ENCODE measurements around the gene SCAND1.
A peak's percentile ranks its signal among the peaks of the same experiment; 100 is the strongest.

SCAND1 gene

DNA sequence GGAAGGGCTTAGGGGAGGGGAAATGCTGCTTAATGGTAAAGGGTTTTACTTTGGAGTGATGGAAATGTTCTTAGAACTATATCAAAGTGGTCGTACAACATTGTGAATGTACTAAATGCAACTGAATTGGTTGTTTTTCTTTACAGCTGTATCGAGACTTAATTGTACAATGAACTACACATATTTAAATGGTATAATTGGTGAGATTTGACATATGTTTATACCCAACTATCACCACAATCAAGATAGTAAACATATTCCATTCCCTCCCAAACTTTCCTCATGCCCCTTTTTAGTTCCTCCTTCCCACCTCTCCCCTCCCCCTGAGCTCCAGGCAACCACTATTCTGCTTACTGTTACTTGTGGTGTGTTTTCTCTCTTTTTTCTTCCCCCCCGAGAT, 44.0 kb downstream of the SCAND1 start:
- TF ChIP-seq CTCF (IDR thresholded peaks at IDR 0.05; ENCODE audit: low read depth, low read length), result no peak
- no peak for DNase-seq (ENCODE audit: low read depth in 2 of 2)
- H3K4me3 ChIP-seq (replicated peaks in 1 of 2; ENCODE audit: low read depth in 2 of 2, low read length in 2 of 2), result no peak overlapping the region

GRCh38 chr20:35909796-35910195, 44.5 kb downstream of the SCAND1 start:
- no peak for DNase-seq (ENCODE audit: low read depth in 2 of 2)
- TF ChIP-seq CTCF (IDR thresholded peaks at IDR 0.05; ENCODE audit: low read depth, low read length), result no peak
- no peak overlapping the region for H3K4me3 ChIP-seq (replicated peaks in 1 of 2; ENCODE audit: low read depth in 2 of 2, low read length in 2 of 2)

DNA sequence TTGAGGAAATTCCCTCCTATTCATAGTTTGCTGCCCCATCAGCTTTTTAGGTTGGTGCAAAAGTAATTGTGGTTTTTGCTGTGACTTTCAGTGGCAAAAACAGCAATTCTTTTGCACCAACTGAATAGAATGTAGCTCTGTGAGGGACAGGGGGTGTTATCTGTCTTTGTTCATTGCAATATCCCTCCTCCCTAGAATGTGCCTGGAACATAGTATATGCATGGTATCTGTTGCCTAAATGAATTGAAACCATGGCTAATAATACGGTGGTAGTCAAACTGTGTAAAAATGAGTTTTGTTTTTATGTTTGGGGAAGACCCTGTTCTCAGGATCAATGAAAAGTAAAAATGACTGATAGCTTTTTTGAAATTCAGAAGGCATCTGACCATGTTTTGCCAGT, 45.1 kb downstream of the SCAND1 start:
- no peak for DNase-seq (ENCODE audit: low read depth in 2 of 2)
- no peak overlapping the region for H3K4me3 ChIP-seq (replicated peaks in 1 of 2; ENCODE audit: low read depth in 2 of 2, low read length in 2 of 2)
- no peak for TF ChIP-seq CTCF (IDR thresholded peaks at IDR 0.05; ENCODE audit: low read depth, low read length)

DNA sequence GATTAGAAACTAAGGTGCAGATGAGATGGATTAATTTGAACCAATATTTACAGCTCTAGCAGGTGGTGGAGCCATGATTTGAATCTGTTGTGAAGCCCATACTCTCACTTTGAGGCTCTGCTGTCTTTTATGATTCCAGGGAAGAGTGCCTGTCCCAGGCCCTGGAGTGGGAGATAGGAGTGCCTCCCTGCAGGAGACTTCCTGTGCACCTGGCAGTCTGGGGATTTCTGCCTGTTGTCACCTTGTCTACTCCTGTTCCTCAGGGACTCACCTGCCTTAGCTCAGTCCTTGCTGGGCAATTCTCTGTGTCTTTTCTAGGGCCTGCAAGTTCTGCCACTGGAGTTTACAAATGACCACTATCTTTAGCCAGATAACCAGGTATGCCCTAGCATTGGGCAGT, 46.3 kb downstream of the SCAND1 start:
- no peak for DNase-seq (ENCODE audit: low read depth in 2 of 2)
- H3K4me3 ChIP-seq (replicated peaks in 1 of 2; ENCODE audit: low read depth in 2 of 2, low read length in 2 of 2), result no peak overlapping the region
- TF ChIP-seq CTCF (IDR thresholded peaks at IDR 0.05; ENCODE audit: low read depth, low read length), result no peak

- peak in 1 of 2 donors; percentile 35 for DNase-seq (ENCODE audit: low read depth in 2 of 2)
- H3K4me3 ChIP-seq (replicated peaks in 1 of 2; ENCODE audit: low read depth in 2 of 2, low read length in 2 of 2), result no peak overlapping the region
- TF ChIP-seq CTCF (IDR thresholded peaks at IDR 0.05; ENCODE audit: low read depth, low read length), result no peak
Measured at GRCh38 chr20:35907017-35907701, 47.1 kb downstream of the SCAND1 start.

- no peak overlapping the region for H3K4me3 ChIP-seq (replicated peaks in 1 of 2; ENCODE audit: low read depth in 2 of 2, low read length in 2 of 2)
- TF ChIP-seq CTCF (IDR thresholded peaks at IDR 0.05; ENCODE audit: low read depth, low read length), result no peak
- DNase-seq (ENCODE audit: low read depth in 2 of 2), result no peak
Measured at GRCh38 chr20:35904982-35905663, 49.2 kb downstream of the SCAND1 start.

All from cardiac fibroblast (primary cell).